Germinal center (tissue), 1 donor: ENCODE data around the gene CIC.
A peak's percentile ranks its signal among the peaks of the same experiment; 100 is the strongest.
"Not testable (repeated sequence)": the region's sequence is repeated elsewhere in the genome, so short reads cannot be mapped to it uniquely, and the experiment has no call there.

ENCODE experiments used
- DNase-seq: peaks from one replicate; pipeline ENCODE4 v3.0.0; 2012; ENCODE audit warnings: mixed read lengths, low spot score

CIC gene

GRCh38 chr19:42313096-42313839 lies 44.2 kb downstream of the CIC start, which contains the start of gene TMEM145:
TMEM145 (plus strand) TSS chr19:42313309; CDS start chr19:42313377, 68 bp downstream.
- peak; percentile 73 for DNase-seq

GRCh38 chr19:42313840-42314755 lies 45.0 kb downstream of the CIC start:
- no peak for DNase-seq

- DNase-seq = no peak
Measured at GRCh38 chr19:42315024-42315423, 46.0 kb downstream of the CIC start.

GRCh38 chr19:42316223-42317211 lies 47.5 kb downstream of the CIC start:
- DNase-seq = no peak

- DNase-seq = no peak
Measured at GRCh38 chr19:42317535-42317934, 48.5 kb downstream of the CIC start.

GRCh38 chr19:42322305-42322704 lies 53.3 kb downstream of the CIC start:
- no peak for DNase-seq

GRCh38 chr19:42323473-42323851 lies 54.4 kb downstream of the CIC start:
- DNase-seq = no peak

DNA sequence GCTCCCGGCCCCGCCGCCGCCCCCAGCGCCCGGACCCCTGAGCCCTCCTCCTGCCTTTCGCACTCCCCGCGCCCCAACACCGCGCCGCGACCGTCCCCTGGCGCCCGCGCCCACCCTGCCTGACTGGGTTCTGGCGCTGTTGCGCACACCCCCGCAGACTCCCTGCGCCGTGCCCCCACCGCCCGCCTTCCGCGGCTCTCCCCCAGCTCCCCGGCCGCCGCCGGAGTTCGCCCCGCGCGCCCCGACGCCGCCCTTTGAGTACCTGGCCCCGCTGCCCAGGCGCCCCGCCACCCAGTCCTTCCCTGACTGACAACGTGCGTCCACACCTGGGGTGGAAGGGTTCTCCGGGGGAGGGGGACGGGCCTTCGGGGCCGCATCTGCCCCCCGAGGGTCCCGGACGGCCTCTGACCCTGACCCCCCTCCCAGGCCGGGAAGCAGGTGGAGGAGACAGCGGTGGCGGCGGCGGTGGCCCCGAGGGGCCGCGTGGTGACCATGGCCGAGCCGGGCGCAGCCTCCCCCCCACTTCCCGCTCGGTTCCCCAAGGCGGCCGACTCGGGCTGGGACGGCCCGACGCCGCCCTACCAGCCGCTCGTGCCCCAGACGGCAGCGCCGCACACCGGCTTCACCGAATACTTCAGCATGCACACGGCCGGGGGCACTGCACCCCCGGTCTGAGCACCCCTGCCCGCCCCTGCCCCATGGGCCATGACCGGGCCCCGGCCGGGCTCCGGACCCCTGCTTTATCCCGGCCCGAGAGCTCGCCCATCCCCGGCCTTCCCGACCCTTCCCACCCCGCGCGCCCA lies 55.0 kb downstream of the CIC start:
- DNase-seq = peak; percentile 40

- no peak for DNase-seq
Measured at GRCh38 chr19:42324655-42325307, 55.7 kb downstream of the CIC start.

DNA sequence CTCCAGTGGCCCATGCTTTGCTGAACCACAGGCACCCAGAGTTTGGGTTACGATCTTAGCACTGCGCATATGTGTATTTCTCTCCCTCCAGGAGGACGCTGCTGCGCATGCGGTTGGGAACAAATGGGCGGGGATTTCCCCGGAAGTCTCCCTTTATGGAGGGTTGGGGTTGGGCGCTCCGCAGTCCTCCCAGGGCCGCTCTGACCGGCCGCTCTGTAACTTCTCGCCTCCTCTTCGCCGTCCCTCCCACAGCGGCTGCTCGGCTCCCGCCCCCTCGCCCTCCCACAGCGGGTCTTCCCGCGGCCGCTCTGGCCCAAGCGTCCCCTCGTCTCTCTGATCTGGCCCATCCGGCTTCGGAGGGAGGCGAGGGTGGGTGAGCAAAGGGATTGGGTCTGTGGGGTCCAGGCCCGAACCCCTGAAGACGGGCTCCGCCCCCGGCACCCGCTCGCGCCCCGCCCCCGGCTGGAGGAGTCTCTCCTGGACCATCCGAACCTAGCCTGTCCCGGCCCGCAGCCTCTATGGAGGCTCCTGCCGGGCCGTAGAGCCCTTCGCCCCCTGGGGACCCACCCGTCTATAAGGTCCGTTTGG lies 56.4 kb downstream of the CIC start, which contains the start of gene MEGF8:
MEGF8 (plus strand) TSS at position 328 of the 588 bp plus-strand sequence. CDS start 609 bp downstream, outside the sequence.
- DNase-seq = peak; percentile 98

DNA sequence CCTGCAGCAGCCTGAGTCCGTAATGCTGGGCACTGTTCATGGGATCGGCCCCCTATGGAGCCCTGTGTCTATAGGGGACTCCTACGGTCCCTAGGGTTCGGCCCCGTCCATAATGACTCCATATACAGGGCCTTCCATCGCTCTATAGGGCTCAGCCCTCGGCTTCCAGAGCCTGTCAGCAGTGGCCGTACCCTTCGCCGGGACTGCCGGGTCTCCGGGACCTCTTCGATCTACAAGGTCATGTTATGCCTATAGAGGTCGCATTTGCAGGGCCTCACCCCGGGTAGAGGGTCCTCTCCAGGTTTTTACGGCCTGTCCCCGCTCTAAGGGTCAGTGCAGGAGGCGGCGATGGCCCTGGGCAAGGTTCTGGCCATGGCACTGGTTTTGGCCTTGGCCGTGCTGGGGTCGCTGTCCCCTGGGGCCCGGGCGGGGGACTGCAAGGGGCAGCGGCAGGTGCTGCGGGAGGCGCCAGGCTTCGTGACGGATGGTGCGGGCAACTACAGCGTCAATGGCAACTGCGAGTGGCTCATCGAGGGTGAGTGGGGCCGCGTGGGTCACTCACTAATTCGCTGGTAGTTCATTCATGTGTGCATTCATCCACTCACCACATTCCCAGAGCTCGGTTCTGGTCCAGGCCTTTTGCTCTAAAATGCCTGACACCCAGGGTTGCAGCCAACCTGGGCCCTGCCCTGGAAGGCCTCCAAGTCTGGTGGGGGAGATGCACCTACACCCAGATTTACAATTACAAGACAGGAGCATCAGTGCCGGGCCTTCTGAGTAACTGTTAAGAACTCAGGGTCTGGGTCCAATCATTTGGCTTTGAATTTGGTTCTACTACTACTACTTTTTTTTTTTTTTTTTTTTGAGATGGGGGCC lies 57.1 kb downstream of the CIC start:
- DNase-seq = peak; percentile 49

DNA sequence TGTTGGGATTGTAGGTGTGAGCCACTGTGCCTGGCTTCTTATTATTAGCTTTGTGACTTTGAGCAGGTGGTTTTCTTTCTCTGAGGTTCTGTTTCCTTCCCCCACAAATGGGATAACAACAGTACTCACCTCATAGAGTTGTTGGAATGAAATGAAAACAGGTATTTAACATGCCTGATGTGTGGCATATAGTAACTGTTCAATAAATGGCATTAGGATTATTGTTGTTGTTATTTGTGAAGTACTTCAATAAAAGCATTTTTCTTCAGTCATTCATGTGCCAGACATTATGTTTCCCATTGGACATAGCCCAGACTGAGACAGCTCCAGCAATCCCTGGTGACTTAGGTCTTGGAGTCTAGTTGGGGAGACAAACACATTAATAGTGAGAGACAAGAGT lies 57.9 kb downstream of the CIC start:
- no peak for DNase-seq

GRCh38 chr19:42327381-42327780 lies 58.3 kb downstream of the CIC start:
- DNase-seq = no peak

DNA sequence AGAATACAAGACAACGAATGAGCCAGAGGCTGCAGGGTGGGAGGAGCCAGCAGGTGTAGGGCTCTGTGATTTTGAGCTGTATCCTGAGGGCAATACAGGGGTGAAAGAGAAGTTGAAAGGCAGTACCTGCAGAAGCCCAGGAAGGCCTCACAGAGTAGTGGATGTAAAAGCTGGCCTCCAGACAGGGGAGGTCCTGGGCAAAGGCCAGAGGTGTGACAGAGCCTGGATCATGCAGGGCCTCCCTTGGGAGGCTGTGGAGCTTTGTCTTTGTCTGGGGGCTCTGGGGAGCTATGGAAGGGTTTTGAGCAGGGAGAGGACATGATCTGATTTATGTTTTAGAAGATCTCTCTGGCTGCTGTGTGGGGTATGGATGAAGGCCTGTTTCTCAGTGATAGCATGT lies 59.1 kb downstream of the CIC start:
- DNase-seq = no peak

GRCh38 chr19:42328854-42329253 lies 59.8 kb downstream of the CIC start:
- no peak for DNase-seq

DNA sequence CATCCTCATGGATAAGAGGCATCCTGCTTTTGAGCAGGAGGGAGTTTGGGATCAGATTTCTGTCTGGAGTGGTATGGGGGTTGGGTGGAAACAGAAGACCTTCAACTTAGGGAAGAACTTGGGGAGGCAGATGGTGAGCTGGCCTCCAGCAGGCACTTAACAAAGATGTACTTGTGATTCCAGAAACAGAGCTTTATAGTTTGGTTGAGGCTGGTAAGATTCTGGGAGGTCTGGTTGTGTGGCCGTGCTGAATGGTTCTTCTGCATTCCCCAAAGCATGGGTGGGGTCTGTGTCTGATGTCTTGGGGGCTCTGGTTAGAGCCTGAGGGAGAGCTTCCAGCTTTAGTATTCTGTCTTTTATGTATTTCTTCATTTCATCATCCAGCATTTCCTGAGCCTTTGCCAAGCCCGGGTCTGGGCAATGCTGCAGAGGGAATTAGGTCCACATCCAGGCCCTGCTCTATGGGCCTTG lies 61.2 kb downstream of the CIC start:
- DNase-seq = no peak

- DNase-seq = not testable (repeated sequence)
Measured at GRCh38 chr19:42331333-42331732, 62.3 kb downstream of the CIC start.

DNA sequence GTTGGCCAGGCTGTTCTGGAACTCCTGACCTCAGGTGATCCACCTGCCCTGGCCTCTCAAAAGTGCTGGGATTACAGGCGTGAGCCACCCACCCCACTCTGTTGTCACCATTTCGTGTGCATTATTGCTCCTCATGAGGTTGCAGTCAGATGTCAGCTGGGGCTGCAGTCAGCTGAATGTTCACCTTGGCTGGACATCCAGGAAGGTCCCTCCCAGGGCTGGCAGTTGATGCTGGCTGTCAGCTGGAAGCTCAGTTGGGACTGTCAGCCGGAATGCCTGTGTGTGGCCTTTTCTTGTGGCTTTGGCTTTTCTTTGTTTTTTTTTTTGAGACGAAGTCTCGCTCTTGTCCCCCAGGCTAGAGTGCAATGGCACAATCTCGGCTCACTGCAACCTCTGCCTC lies 63.0 kb downstream of the CIC start:
- DNase-seq = no peak

DNA sequence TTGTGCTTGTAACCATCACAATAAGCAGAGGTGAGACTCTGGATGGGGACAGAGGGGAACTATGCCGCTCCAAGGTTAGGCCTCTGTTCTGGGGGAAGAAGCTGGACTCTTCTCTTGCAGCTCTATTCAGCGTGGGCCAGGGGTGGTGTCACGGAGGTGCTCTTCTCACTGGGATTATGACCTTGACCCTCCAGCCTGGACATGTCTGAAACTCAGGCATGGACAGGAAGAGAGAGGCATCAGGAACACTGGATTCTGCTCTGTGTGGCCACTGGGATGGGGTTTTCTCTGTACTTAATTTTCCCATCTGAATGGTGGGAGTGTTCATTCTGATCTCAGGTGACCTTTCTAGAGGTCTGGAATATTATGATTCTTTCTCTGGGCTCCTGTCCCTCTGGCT lies 64.0 kb downstream of the CIC start:
- no peak for DNase-seq
